Neural cell (in vitro differentiated cells): ENCODE measurements around the gene PLCXD3. TPM values are rescaled to one million over a fixed set of nuclear protein-coding genes. Genes with fewer than 3 reads are reported as not detected.

Source experiments
- H2AFZ ChIP-seq: fragments of 200-600, 300-800 bp; sonication (generic), shearing (Covaris generic); 2 replicates; pipeline ENCODE4 v1.6.0; 2014; ENCODE audit warnings: low read depth, mild to moderate bottlenecking, antibody characterized with exemption, low read length, moderate library complexity
- H3F3A ChIP-seq: fragments of 200-600 bp; shearing (Covaris generic); 2 replicates; pipeline ENCODE4 v1.6.1; 2016; ENCODE audit warnings: mild to moderate bottlenecking, moderate library complexity, mixed read lengths, antibody characterized with exemption, low read length; ENCODE audit not compliant: insufficient read depth, poor library complexity, severe bottlenecking
- H3K27ac ChIP-seq: fragments of 200-600, 300-800 bp; sonication (generic), shearing (Covaris generic); 2 replicates; pipeline ENCODE4 v1.5.1; 2014; ENCODE audit warnings: mild to moderate bottlenecking, low read length, moderate library complexity
- H3K27me3 ChIP-seq: fragments of 300-800, 200-600 bp; sonication (generic), shearing (Covaris generic); 2 replicates; pipeline ENCODE4 v1.6.0; 2014; ENCODE audit warnings: mild to moderate bottlenecking, low read depth, low read length, moderate library complexity; ENCODE audit not compliant: insufficient read depth
- H3K36me3 ChIP-seq: fragments of 300-800, 200-600 bp; sonication (generic), shearing (Covaris generic); 2 replicates; pipeline ENCODE4 v1.5.1; 2014; ENCODE audit warnings: mild to moderate bottlenecking, antibody characterized with exemption, low read length, moderate library complexity; ENCODE audit not compliant: insufficient read depth
- H3K4me2 ChIP-seq: fragments of 300-800, 200-600 bp; sonication (generic), shearing (Covaris generic); 2 replicates; pipeline ENCODE4 v1.6.0; 2014; ENCODE audit warnings: mild to moderate bottlenecking, low read length
- H3K4me3 ChIP-seq: fragments of 300-800, 200-600 bp; sonication (generic), shearing (Covaris generic); 2 replicates; pipeline ENCODE4 v1.5.1; 2014; ENCODE audit warnings: mild to moderate bottlenecking, low read length, moderate library complexity
- H3K79me2 ChIP-seq: fragments of 200-600 bp; shearing (Covaris generic); replicated peaks from 2 replicates; pipeline ENCODE4 v1.6.0; 2014; ENCODE audit warnings: mild to moderate bottlenecking, low read length, moderate library complexity; ENCODE audit not compliant: insufficient read depth
- H3K9ac ChIP-seq: fragments of 300-800, 200-600 bp; sonication (generic), shearing (Covaris generic); 2 replicates; pipeline ENCODE4 v1.6.1; 2016; ENCODE audit warnings: mild to moderate bottlenecking, low read length, mixed read lengths
- H3K9me2 ChIP-seq: fragments of 200-600 bp; shearing (Covaris generic); 2 replicates; pipeline ENCODE4 v1.6.1; 2016; ENCODE audit warnings: mild to moderate bottlenecking, low read length, mixed read lengths; ENCODE audit not compliant: insufficient read depth
- H3K9me3 ChIP-seq: fragments of 200-600, 300-800 bp; sonication (generic), shearing (Covaris generic); 2 replicates; pipeline ENCODE4 v1.6.1; 2016; ENCODE audit warnings: mild to moderate bottlenecking, mixed run types, low read length, moderate library complexity, mixed read lengths
- H4K20me1 ChIP-seq: fragments of 200-600 bp; shearing (Covaris generic); 2 replicates; pipeline ENCODE4 v1.6.1; 2016; ENCODE audit warnings: mild to moderate bottlenecking, mixed run types; ENCODE audit not compliant: insufficient read depth
- CTCF ChIP-seq: fragments of 450-650 bp; IDR thresholded peaks from 2 replicates; pipeline ENCODE4 v1.5.1; 2014; ENCODE audit warnings: antibody characterized with exemption, mild to moderate bottlenecking, moderate library complexity; ENCODE audit not compliant: poor library complexity, severe bottlenecking
- EP300 ChIP-seq: fragments of 450-650 bp; conservative IDR thresholded peaks from 2 replicates; pipeline ENCODE4 v1.6.1; 2014; ENCODE audit warnings: antibody characterized with exemption, mild to moderate bottlenecking, moderate library complexity; ENCODE audit not compliant: poor library complexity, severe bottlenecking
- EZH2 ChIP-seq: fragments of 200-600, 300-800 bp; shearing (Covaris generic), sonication (generic); IDR thresholded peaks from 2 replicates; pipeline ENCODE4 v1.6.1; 2014; ENCODE audit warnings: antibody characterized with exemption, low read length, borderline replicate concordance, mild to moderate bottlenecking; ENCODE audit not compliant: insufficient read depth, poor library complexity, severe bottlenecking
- MXI1 ChIP-seq: fragments of 450-650 bp; conservative IDR thresholded peaks from 2 replicates; pipeline ENCODE4 v1.6.1; 2014; ENCODE audit warnings: antibody characterized with exemption, mild to moderate bottlenecking; ENCODE audit not compliant: poor library complexity, severe bottlenecking
- POLR2AphosphoS5 ChIP-seq: IDR thresholded peaks from 2 replicates; pipeline ENCODE4 v1.6.1; 2012
- RAD21 ChIP-seq: fragments of 450-650 bp; conservative IDR thresholded peaks from 2 replicates; pipeline ENCODE4 v1.6.1; 2014; ENCODE audit warnings: antibody characterized with exemption, mild to moderate bottlenecking, moderate library complexity
- REST ChIP-seq: IDR thresholded peaks from 2 replicates; pipeline ENCODE4 v1.6.1; 2012; ENCODE audit warnings: borderline replicate concordance
- SMC3 ChIP-seq: fragments of 450-650 bp; conservative IDR thresholded peaks from 2 replicates; pipeline ENCODE4 v1.6.1; 2014; ENCODE audit warnings: antibody characterized with exemption, mild to moderate bottlenecking, moderate library complexity; ENCODE audit not compliant: poor library complexity
- TAF1 ChIP-seq: IDR thresholded peaks from 2 replicates; pipeline ENCODE4 v1.6.1; 2012; ENCODE audit warnings: low read depth
- polyA plus RNA-seq: library from polyadenylated mRNA; depleted of rRNA; stranded (reverse); fragments of >200 nt; gene quantifications from 2 replicates; pipeline ENCODE4 v1.2.3, GENCODE V29; 2014

The PLCXD3 gene
- polyA plus RNA-seq, 1 donor from 2014 or later: 6.6 TPM

- no peak overlapping the region for H3K4me2 ChIP-seq
- H3F3A ChIP-seq: no peaks in the 10 kb centered on the region
- no peaks in the 10 kb centered on the region for H3K9me3 ChIP-seq
- H3K36me3 ChIP-seq: no peaks in the 10 kb centered on the region
- H3K9ac ChIP-seq: no peak overlapping the region
- no peaks in the 10 kb centered on the region for H3K79me2 ChIP-seq
- H3K27ac ChIP-seq: no peak overlapping the region
- H3K9me2 ChIP-seq: no peaks in the 10 kb centered on the region
- H4K20me1 ChIP-seq: no peaks in the 10 kb centered on the region
- no peak overlapping the region for H3K4me3 ChIP-seq
- TF ChIP-seq EP300: no peak
- TF ChIP-seq RAD21: no peak
- no peak for TF ChIP-seq EZH2
- no peak for TF ChIP-seq MXI1
- no peak for TF ChIP-seq POLR2AphosphoS5
- TF ChIP-seq TAF1: no peak
- no peak for TF ChIP-seq SMC3
- no peak for TF ChIP-seq CTCF
- TF ChIP-seq REST: no peak
- no peaks in the 10 kb centered on the region for H3K27me3 ChIP-seq
- H2AFZ ChIP-seq: no peak overlapping the region
Observed at GRCh38 chr5:41289970-41290464, 220.4 kb downstream of the PLCXD3 start.

GRCh38 chr5:41286696-41287095 is 223.7 kb downstream of the PLCXD3 start:
- Histone ChIP-seq H3K4me2 (no peak overlapping the region), H3F3A (no peaks in the 10 kb centered on the region), H3K9ac (no peak overlapping the region), H4K20me1 (no peaks in the 10 kb centered on the region), H3K27ac (no peak overlapping the region), H3K27me3 (no peaks in the 10 kb centered on the region), H3K9me2 (no peaks in the 10 kb centered on the region), H3K36me3 (no peaks in the 10 kb centered on the region), H3K79me2 (no peaks in the 10 kb centered on the region), H2AFZ (no peak overlapping the region), H3K9me3 (no peaks in the 10 kb centered on the region), H3K4me3 (no peak overlapping the region)
- TF ChIP-seq EP300 (no peak), MXI1 (no peak), SMC3 (no peak), RAD21 (no peak), TAF1 (no peak), CTCF (no peak), REST (no peak), POLR2AphosphoS5 (no peak), EZH2 (no peak)
